Gastroesophageal sphincter (tissue), 3 donors: ENCODE data around the gene PLPP2.

ENCODE experiments used
- CTCF ChIP-seq, 4 experiments: fragments of 200-600 bp in 2 of 4; fragments of 450-650 bp in 2 of 4; sonication (generic) in 1 of 4; IDR thresholded peaks; one replicate each; pipeline ENCODE4 v1.5.1; 2017 to 2019; ENCODE audit warnings: antibody characterized with exemption in 4 of 4, mild to moderate bottlenecking in 2 of 4, moderate library complexity in 2 of 4
- POLR2A ChIP-seq, 2 donors: fragments of 450-650 bp; IDR thresholded peaks; one replicate each; pipeline ENCODE4 v1.6.1; 2017; ENCODE audit warnings: antibody characterized with exemption in 2 of 2, mild to moderate bottlenecking in 2 of 2, moderate library complexity in 1 of 2

- TF ChIP-seq POLR2A (IDR thresholded peaks at IDR 0.05), result no peak
- TF ChIP-seq CTCF (IDR thresholded peaks at IDR 0.05), result no peak
Observed at GRCh38 chr19:275958-276646, 15.1 kb downstream of the PLPP2 start.
